GM21825 (cell line): ENCODE measurements around the gene SARS2.
A peak's percentile ranks its signal among the peaks of the same experiment; 100 is the strongest.
"Not testable (repeated sequence)": the region's sequence is repeated elsewhere in the genome, so short reads cannot be mapped to it uniquely, and the experiment has no call there.

ENCODE experiments used
- ATAC-seq: cut with Tn5 transposase; IDR thresholded peaks from one replicate; pipeline ENCODE4 v1.9.1; 2021; ENCODE audit warnings: mild to moderate bottlenecking, moderate library complexity; ENCODE audit not compliant: unreplicated experiment

SARS2 gene

GRCh38 chr19:38949580-38950367 lies 19.2 kb upstream of the SARS2 start:
- ATAC-seq, result no peak

GRCh38 chr19:38946229-38947010 lies 15.9 kb upstream of the SARS2 start:
- ATAC-seq, result no peak

- ATAC-seq, result no peak
These were observed 15.1 kb upstream of the SARS2 start for GRCh38 chr19:38945562-38946228.

- ATAC-seq, result no peak
These were observed 14.5 kb upstream of the SARS2 start for GRCh38 chr19:38944981-38945506.

- ATAC-seq, result no peak
These were observed 12.1 kb upstream of the SARS2 start for GRCh38 chr19:38942471-38943181.

- no peak for ATAC-seq
These were observed 11.4 kb upstream of the SARS2 start for GRCh38 chr19:38941979-38942378.

GRCh38 chr19:38941466-38941865 lies 10.9 kb upstream of the SARS2 start:
- ATAC-seq, result not testable (repeated sequence)

GRCh38 chr19:38939957-38940356 lies 9.4 kb upstream of the SARS2 start:
- ATAC-seq, result no peak

GRCh38 chr19:38933544-38933943 lies 3.0 kb upstream of the SARS2 start:
- no peak for ATAC-seq

- ATAC-seq, result no peak
These were observed 2.0 kb upstream of the SARS2 start for GRCh38 chr19:38932425-38933179.

- no peak for ATAC-seq
These were observed 894 bp upstream of the SARS2 start for GRCh38 chr19:38931521-38931793.

GRCh38 chr19:38930776-38931520 lies 385 bp upstream of the SARS2 start, which contains the start of gene MRPS12:
MRPS12 (plus strand) TSS chr19:38930944; CDS start chr19:38931295, 351 bp downstream.
- peak; percentile 83 for ATAC-seq

- ATAC-seq, result no peak
These were observed 2.1 kb downstream of the SARS2 start for GRCh38 chr19:38928391-38929001.

GRCh38 chr19:38924388-38924787 lies 6.2 kb downstream of the SARS2 start:
- ATAC-seq, result no peak

- ATAC-seq, result no peak
These were observed 8.1 kb downstream of the SARS2 start for GRCh38 chr19:38922482-38922881.

- no peak for ATAC-seq
These were observed 8.9 kb downstream of the SARS2 start for GRCh38 chr19:38921420-38922274.

- no peak for ATAC-seq
These were observed 9.8 kb downstream of the SARS2 start for GRCh38 chr19:38920602-38921419.
